NCI-H1694 (cell line): Measurements from ENCODE around the gene PLCH2.
"Not testable (repeated sequence)": the region's sequence is repeated elsewhere in the genome, so short reads cannot be mapped to it uniquely, and the experiment has no call there.

Experiments used
- DNase-seq: peaks from one replicate; lab custom pipeline; 2025; lab: John Stamatoyannopoulos, UW

Gene PLCH2

DNA sequence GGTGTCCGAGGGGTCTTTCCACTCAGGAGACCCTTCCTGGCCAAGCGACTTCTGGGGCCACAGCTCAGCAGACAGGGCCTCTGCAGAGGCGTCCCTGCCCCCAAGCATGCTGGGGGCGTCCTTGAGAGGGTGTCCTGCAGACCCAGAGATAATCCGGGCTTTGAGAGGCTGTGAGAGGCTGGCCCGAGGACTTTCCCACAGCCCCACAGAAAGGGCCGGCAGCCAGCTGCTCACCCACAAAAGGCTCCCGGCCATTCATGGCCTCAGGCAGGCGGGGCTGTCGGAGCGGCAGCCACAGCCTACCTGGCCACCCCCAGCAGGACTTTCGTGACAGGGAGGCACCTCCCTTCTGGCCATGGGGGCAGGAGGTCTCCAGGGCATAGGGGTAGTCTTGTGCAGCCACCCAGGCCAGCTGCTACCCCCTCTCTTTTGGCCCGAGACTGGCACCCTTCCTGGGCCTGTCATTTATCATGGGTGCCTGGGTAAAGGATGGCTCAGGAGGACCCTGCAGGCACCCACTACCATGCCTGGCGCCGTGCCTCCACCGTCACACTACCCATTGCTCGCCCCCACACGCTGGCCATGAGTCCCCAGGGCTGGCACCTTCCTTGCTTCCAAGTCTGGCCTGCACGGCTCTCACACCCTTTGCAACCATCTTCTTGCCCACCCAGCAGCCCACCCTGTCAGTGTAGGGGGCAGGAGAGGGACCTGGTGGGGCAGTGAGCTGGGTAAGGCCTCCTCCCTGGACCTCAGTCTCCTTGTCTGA lies 69.0 kb downstream of the PLCH2 start:
- no peak for DNase-seq

DNA sequence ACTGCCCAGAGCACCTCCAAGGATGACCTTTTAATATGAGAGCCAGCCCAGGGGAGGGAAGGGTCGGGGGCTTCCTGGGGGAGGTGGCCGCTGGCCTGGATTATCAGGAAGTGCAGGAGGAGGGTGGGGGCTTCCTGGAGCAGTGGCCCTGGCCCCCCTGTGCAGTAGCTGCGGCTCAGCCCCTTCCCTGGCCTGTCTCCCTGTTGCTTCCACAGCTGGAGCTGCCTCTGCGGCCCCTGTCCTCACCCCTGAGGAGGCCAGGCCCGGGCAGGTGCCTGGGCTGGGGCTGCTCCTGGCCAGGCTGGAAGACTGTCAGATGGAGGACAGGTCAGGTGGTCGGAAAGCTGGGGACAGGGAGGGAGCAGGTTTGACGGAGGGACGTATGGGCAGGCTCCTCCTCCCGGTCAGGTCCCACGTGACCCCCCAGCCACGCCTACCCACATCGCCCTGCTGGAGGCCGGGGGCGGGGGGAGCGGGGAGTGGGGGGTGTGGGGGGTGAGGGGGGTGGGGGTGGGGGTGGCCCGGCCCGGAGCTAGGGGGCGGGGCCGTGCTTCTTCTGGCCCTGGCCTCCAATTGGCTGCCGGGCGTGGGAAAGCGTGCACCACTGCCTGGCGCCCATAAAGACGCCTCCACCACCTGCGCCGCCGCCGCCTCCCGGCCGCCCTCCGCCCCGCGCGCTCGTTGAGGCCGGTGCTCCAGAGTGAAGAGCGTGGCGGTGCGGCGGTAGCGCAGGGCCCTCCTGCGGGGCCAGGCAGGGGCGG lies 69.8 kb downstream of the PLCH2 start:
- DNase-seq = peak; percentile 63

DNA sequence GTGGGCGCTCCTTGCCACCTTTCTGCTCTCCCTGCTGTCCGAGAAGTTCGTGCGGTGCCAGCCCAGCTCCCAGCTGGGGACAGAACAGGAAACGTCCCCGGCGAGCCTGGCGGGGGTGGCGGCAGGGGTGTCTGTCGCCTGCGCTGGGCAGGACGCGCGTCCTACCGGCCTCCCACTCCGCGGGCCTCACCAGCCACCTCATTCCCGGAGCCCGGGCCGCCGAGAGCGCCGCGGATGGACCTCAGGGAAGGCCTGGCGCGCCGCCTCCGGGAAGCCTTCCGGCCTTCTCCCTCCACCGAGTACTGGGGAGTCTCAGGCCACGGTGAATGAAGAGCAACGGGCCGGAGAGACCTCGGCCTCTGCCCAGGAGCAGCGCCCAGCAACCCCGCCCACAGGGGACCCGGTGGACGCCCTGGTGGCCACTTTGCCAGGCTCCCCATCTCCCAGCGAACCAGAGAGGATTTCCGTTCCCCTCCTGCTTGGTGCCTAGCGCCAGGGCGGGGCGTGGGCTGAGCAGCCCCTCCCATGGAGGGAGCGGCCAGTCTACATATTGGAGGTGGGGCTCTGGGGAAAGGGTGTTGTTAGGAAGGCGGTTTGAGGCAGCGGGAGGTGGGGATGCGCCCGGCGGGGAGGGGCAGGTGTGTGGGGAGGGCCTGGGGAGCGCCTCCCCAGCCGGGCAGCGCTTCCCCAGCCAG lies 70.6 kb downstream of the PLCH2 start:
- peak; percentile 71 for DNase-seq

DNA sequence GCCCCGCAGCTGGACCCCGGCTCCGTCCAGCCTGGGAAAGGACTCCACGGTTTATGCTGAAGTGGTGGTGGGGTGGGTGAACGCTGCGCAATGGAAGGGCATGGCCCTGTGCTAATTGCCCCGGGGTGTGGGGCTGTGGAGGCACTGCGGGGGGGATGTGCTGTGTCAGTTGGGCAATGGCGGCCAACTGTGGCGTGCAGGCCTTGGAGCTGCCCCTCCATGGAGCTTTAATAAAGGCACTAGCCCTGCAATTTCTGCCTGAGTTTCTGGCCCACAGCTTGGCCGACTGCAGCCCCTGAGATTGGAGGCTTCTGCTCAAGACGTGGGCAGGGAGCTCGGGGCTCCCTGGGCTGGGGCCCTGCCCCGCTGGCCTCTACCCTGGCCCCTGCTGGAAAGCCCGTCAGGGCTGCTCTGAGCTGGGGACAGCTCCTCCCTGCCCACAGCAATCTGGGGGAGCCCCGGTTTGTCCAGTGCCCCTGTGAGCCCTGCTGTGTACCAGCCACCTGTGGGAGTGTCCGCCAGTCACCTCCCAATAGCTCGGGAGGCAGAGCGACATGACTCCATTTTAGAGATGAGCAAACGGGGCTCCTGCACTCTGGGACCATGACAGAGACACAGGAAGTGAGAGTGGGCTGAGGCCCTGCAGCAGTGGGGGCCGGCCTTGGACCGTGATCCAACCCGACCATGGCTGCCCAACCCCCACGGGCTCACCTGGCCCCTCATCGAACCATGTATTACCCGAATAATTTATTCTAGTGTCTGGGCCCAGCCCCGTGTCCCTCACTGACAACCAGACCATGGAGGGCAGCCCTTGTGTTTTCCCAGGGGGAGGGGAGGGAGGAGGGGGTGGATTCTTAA lies 71.3 kb downstream of the PLCH2 start:
- no peak for DNase-seq

- DNase-seq = peak; percentile 30
Observed at GRCh38 chr1:2548068-2548589, 72.0 kb downstream of the PLCH2 start.

GRCh38 chr1:2549367-2550029 lies 73.4 kb downstream of the PLCH2 start:
- DNase-seq = not testable (repeated sequence)

- DNase-seq = not testable (repeated sequence)
Observed at GRCh38 chr1:2550309-2550861, 74.3 kb downstream of the PLCH2 start.

DNA sequence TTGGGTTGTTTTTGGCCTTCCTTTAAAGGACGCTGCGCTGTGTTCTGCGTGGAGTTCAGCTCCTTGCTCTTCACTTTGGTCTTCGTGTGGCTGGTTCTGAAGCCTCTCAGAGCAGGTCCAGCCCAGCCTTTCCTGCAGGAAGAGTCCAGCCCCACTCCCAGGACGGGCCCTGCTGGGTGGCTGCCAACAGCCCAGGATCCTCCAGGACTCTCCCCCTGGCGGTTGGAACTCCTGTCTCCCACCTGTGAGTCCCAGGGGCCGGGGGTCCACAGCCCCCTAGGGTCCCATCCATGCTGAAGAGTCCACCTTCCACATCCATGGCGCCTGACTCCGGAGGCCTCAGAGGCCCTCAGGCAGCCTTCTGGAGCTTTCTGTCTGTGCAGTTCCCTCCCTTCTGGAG lies 75.5 kb downstream of the PLCH2 start:
- DNase-seq = not testable (repeated sequence)

DNA sequence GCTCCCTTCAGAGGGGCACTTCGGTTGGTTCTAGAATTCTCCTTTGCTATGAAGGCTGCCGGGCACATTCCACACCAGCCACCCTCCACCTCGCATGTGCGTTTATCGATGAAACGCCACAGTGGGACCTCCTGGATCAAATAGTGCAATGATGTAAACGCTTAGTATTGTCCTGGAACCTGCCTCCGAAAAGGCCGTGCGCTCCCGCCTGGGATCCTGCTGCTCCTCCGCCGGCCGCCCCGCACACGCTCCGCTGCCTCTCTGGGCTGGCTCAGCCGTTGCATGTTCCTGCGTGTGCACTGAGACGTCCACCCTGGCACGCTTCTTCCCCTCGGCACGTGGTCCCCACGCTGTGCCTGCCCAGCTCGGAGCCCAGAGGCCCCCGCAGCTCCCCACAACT lies 76.1 kb downstream of the PLCH2 start:
- DNase-seq = no peak

GRCh38 chr1:2553076-2553475 lies 77.0 kb downstream of the PLCH2 start:
- not testable (repeated sequence) for DNase-seq

- no peak for DNase-seq
Observed at GRCh38 chr1:2553871-2554620, 78.0 kb downstream of the PLCH2 start.

GRCh38 chr1:2554621-2555387 lies 78.7 kb downstream of the PLCH2 start:
- no peak for DNase-seq
